Right lobe of liver (tissue), 6 donors: ENCODE data around the gene IFNA7. TPM values are rescaled to one million over a fixed set of nuclear protein-coding genes. Genes with fewer than 3 reads are reported as not detected.
A peak's percentile ranks its signal among the peaks of the same experiment; 100 is the strongest.
"Not testable (repeated sequence)": the region's sequence is repeated elsewhere in the genome, so short reads cannot be mapped to it uniquely, and the experiment has no call there.

Experiments used
- ATAC-seq, 4 donors: fragments of 200-7000 bp; cut with Tn5 transposase; one replicate each; pipeline ENCODE4 v1.9.1; 2020; ENCODE audit warnings: mild to moderate bottlenecking in 4 of 4, moderate library complexity in 4 of 4
- DNase-seq, 3 donors: peaks; one replicate each; pipeline ENCODE4 v3.0.0-alpha.2; 2020
- H3K27ac ChIP-seq, 3 donors: fragments of 200-600 bp; one replicate each; pipeline ENCODE4 v1.8.0; 2022
- H3K27me3 ChIP-seq, 2 donors: fragments of 200-600 bp; one replicate each; pipeline ENCODE4 v1.8.0; 2022
- H3K36me3 ChIP-seq, 4 donors: fragments of 200-600 bp; sonication (generic) in 1 of 4; one replicate each; pipeline versions ENCODE4 v1.5.1 to v1.8.0; 2017 to 2022; ENCODE audit warnings: control low read depth in 1 of 4
- H3K4me1 ChIP-seq, 4 donors: fragments of 200-600 bp; sonication (generic) in 1 of 4; one replicate each; pipeline versions ENCODE4 v1.5.1 to v1.8.0; 2017 to 2022; ENCODE audit warnings: control low read depth in 1 of 4
- H3K4me3 ChIP-seq, 3 donors: fragments of 200-600 bp; one replicate each; pipeline ENCODE4 v1.8.0; 2022
- H3K9me3 ChIP-seq, 4 donors: fragments of 200-600 bp; sonication (generic) in 1 of 4; one replicate each; pipeline versions ENCODE4 v1.5.1 to v1.8.0; 2017 to 2022; ENCODE audit warnings: control low read depth in 1 of 4
- CTCF ChIP-seq, 4 donors: fragments of 200-600 bp in 3 of 4; fragments of 450-650 bp in 1 of 4; IDR thresholded peaks; one replicate each; pipeline versions ENCODE4 v1.5.1 to v1.8.0; 2016 to 2022; ENCODE audit warnings: antibody characterized with exemption in 4 of 4, mild to moderate bottlenecking in 2 of 4
- POLR2A ChIP-seq: fragments of 450-650 bp; IDR thresholded peaks from one replicate; pipeline ENCODE4 v1.6.1; 2017; ENCODE audit warnings: antibody characterized with exemption, mild to moderate bottlenecking
- WGBS: methylation state at CpG from one replicate; pipeline ENCODE4 v1.1.6; 2018; ENCODE audit warnings: low coverage, low lambda C conversion rate; ENCODE audit not compliant: insufficient coverage; ENCODE audit errors: missing lambda C conversion rate; 5-methylcytosine and 5-hydroxymethylcytosine counted together
- intact Hi-C, 2 donors: fragments of 100-400 bp; cut with DNase I; formaldehyde crosslinking; loops; one replicate each; pipeline versions ENCODE4 v1.11.2 to v1.14.1; 2022
- long read RNA-seq: library from polyadenylated mRNA; unstranded; transcript quantifications from one replicate; pipeline ENCODE4 v2.0.0, GENCODE V29; 2019
- total RNA-seq, 6 experiments: library from RNA; depleted of rRNA in 2 of 6; stranded (reverse); fragments of >200 nt in 2 of 6; fragmentation: NEBNext Ultra II Directional in 3 of 6; extraction: Animal tissue kit (Norgen Biotek cat#: 25700) in 3 of 6; gene quantifications; one replicate each; pipeline versions ENCODE4 v1.1.0 to v1.2.4, GENCODE V29; 2016 to 2023
- donor health status: DM: no; HTN: yes; CAD: no.
- donor health status: DM: no; HTN: no; CAD: no.
- donor health status: DM: no; HTN: no; CAD: no.
- donor health status: DM: no; HTN: yes; CAD: no.
- donor health status: DM: no; HTN: yes; CAD: no.

The IFNA7 gene
- not detected for total RNA-seq
- long read RNA-seq = 0 reads

DNA sequence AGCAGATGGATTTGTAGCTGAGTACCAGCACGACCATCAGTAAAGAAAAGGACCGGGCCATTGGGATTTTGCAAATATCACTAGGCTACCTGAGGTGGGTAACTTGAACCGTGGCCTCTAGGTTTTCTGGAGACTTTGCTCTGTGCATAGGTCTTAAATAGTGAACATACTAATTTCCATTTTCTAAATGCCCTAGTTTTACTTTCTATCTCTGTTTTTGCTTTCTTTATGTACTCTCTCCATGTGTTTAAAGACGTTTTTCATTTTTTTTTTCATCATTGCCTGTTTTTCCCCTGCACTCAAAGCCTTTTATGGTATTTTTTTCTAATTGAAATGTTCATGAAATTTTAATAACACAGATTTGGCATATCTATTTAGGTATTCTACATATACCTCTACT lies at the start of gene IFNA7:
Gene IFNA7, minus strand, starts transcription at position 101 of the 400 bp plus-strand sequence. Its CDS starts 40 bp downstream, at position 61.
- H3K9me3 ChIP-seq, H3K27ac ChIP-seq, H3K36me3 ChIP-seq, H3K27me3 ChIP-seq, DNase-seq, H3K4me3 ChIP-seq, H3K4me1 ChIP-seq, intact Hi-C loops, ATAC-seq: not testable (repeated sequence)
- 41% methylated on average over 4 of the region's 4 CpGs for WGBS

DNA sequence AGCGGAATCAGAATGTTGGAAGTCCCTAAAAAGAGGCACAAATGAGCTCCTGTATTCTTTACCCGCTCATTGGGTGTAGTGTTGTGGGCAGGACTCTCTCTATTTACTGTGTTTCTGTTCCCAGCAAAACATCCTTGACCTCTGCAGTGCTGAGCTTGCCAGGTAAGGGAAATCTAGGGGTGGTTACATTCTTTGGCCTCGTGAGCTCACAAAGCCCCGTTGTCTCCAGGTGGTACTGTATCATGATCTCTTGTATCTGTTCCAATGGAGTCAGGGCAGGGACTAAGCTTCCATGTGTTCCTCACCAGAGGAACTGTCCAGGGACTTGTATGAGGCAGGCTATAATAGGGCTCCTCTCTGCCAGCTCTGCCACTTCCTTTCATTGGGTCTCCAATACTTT lies 49.6 kb upstream of the IFNA7 start:
- Histone ChIP-seq H3K36me3 (no peaks in the 10 kb centered on the region), H3K4me1 (no peaks in the 10 kb centered on the region), H3K27me3 (peaks cover 0 to 3% of the 10 kb centered on the region in 2 donors), H3K4me3 (no peak overlapping the region), H3K27ac (no peak overlapping the region), H3K9me3 (no peaks in the 10 kb centered on the region)
- TF ChIP-seq CTCF (IDR thresholded peaks at IDR 0.05) (no peak), POLR2A (no peak)
- WGBS = 33% methylated on average over 4 of the region's 4 CpGs
- intact Hi-C loops = no loop called here
- DNase-seq (no peak), ATAC-seq (peak in 3 of 4 donors; percentile 18 to 44 (median 21))

DNA sequence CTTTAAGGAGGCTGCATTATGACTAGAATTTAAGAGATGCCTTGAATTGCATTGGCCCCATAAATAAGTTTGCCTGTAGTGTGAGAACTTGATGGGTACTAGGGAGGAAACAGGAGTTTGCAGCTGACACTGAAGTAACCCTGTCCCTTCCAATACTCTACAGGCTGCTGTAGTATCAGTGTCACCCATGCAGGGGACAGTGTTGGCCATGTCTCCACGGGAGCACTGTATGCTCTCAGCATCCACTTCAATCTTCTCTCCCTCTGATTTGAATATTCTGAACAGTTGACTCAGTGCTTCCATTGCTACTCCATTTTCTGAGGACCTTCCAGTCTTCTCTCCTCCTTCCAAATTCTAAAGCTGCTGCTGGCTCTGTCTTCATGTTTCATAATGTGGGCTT lies 49.2 kb upstream of the IFNA7 start:
- H3K4me3 ChIP-seq = no peak overlapping the region
- TF ChIP-seq CTCF (IDR thresholded peaks at IDR 0.05) (no peak), POLR2A (no peak)
- no CpG with 5 or more reads among the region's 1 CpG for WGBS
- ATAC-seq (no peak), DNase-seq (no peak)
- no peak overlapping the region for H3K27ac ChIP-seq
- H3K36me3 ChIP-seq = no peaks in the 10 kb centered on the region
- H3K4me1 ChIP-seq = no peaks in the 10 kb centered on the region
- intact Hi-C loops = no loop called here
- peaks cover 0 to under 1% of the 10 kb centered on the region in 2 donors for H3K27me3 ChIP-seq
- no peaks in the 10 kb centered on the region for H3K9me3 ChIP-seq

DNA sequence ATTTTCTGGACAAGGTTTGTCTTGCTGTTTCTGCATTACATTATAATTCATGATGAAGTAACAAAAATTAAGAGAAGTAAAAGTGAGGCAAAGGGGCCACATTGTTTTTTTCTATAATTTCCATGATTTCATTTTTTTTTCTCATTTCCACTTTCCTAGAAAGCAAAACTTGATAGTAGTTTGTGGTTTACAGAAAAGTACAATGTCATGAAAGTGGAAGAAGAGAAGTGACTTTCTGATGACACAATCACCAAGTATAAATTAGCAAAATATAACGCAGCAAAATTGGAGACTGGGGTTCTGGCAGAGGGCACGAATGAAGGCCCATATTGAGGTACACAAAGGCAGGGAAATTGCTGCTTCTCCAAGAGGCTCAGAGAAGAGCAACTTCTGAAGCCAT lies 42.8 kb upstream of the IFNA7 start:
- H3K4me3 ChIP-seq = no peak overlapping the region
- no peaks in the 10 kb centered on the region for H3K27me3 ChIP-seq
- intact Hi-C loops = no loop called here
- no peaks in the 10 kb centered on the region for H3K4me1 ChIP-seq
- no peaks in the 10 kb centered on the region for H3K9me3 ChIP-seq
- ATAC-seq (no peak), DNase-seq (no peak)
- TF ChIP-seq POLR2A = no peak
- TF ChIP-seq CTCF (IDR thresholded peaks at IDR 0.05) = no peak
- H3K36me3 ChIP-seq = no peaks in the 10 kb centered on the region
- H3K27ac ChIP-seq = no peak overlapping the region
- 5% methylated on average over 2 of the region's 2 CpGs for WGBS

DNA sequence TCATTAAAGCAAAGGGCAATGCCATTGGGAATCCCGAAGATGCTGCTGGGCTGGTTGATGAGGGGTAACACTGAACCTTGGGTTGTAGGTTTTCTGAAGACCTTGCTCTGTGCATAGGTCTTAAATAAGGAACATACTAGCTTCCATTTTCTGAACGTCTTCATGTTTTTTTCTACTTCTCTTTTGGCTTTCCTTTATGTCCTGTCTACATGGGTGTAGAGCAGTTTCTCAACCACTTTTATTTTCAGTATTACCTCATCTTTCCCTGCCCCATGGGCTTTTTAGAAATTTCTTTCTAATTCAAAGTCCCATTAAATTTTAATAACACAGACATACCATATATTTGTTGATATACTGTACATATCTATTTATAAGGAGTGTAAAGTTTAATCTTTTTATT lies 37.9 kb upstream of the IFNA7 start, which contains the start of gene IFNA14:
Gene IFNA14, minus strand, starts transcription at position 95 of the 400 bp plus-strand sequence. Its CDS starts 70 bp downstream, at position 25.
- 45% methylated on average over 1 of the region's 2 CpGs for WGBS
- Histone ChIP-seq H3K27ac (no peak within 1 kb of the TSS), H3K4me1 (no peaks in the 10 kb centered on the region), H3K4me3 (no peak within 1 kb of the TSS), H3K27me3 (no peaks in the 10 kb centered on the region), H3K9me3 (no peaks in the 10 kb centered on the region), H3K36me3 (no peaks in the 10 kb centered on the region)
- ATAC-seq (no peak), DNase-seq (no peak)
- intact Hi-C loops = no loop called here
- TF ChIP-seq POLR2A = no peak

DNA sequence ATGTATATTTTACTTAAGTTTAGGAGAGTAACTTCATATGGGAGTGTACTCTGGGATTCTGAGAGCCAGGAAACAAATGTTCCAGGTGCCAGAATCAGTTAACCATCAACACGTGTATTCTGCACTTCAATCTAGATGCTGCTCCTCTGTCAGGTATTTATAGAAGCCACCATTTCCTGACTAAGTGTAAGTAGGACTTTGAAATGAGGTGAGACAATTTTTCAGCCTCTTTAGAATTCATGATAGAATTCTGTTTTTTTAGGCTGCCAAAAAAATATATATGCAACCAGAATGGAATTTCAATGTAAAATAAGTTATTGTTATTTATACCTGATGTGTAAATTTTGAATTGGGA lies 34.3 kb upstream of the IFNA7 start:
- H3K4me3 ChIP-seq, H3K27ac ChIP-seq, H3K4me1 ChIP-seq, H3K36me3 ChIP-seq, DNase-seq, ATAC-seq, intact Hi-C loops, H3K27me3 ChIP-seq, H3K9me3 ChIP-seq: not testable (repeated sequence)
- WGBS = 0% methylated on average over 1 of the region's 1 CpG
